ENCODE results near the gene TGFBR2. TPM values are rescaled to one million over a fixed set of nuclear protein-coding genes. Genes with fewer than 3 reads are reported as not detected.

The TGFBR2 gene
- total RNA-seq, 1 donor = 393 TPM

DNA sequence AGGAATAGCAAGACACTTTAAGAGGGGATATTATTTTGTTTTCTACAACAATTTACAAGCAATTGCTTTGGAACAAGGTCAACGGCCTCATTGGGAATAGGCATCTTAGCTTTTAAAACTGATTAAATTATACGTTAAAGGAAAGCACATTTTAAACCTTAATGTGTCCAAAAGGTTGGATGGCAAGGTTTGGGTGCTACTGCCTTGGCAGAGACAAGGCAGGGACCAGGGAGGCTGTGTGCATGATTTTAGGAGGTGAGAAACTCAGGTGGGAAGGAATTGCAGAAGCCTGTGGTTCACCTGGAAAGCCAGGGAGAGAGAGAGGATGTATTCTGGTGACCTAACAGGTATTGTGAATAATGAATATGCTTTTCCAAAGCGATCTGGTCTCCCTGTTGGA lies 54.3 kb downstream of the TGFBR2 start:
- no peak overlapping the region for H3K4me3 ChIP-seq (ENCODE audit: low read depth, low read length)
- DNase-seq (ENCODE audit: low read depth) = no peak
- TF ChIP-seq, protein P1, sequence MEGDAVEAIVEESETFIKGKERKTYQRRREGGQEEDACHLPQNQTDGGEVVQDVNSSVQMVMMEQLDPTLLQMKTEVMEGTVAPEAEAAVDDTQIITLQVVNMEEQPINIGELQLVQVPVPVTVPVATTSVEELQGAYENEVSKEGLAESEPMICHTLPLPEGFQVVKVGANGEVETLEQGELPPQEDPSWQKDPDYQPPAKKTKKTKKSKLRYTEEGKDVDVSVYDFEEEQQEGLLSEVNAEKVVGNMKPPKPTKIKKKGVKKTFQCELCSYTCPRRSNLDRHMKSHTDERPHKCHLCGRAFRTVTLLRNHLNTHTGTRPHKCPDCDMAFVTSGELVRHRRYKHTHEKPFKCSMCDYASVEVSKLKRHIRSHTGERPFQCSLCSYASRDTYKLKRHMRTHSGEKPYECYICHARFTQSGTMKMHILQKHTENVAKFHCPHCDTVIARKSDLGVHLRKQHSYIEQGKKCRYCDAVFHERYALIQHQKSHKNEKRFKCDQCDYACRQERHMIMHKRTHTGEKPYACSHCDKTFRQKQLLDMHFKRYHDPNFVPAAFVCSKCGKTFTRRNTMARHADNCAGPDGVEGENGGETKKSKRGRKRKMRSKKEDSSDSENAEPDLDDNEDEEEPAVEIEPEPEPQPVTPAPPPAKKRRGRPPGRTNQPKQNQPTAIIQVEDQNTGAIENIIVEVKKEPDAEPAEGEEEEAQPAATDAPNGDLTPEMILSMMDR (IDR thresholded peaks at IDR 0.05; ENCODE audit: insufficient read depth, low read length) = no peak

DNA sequence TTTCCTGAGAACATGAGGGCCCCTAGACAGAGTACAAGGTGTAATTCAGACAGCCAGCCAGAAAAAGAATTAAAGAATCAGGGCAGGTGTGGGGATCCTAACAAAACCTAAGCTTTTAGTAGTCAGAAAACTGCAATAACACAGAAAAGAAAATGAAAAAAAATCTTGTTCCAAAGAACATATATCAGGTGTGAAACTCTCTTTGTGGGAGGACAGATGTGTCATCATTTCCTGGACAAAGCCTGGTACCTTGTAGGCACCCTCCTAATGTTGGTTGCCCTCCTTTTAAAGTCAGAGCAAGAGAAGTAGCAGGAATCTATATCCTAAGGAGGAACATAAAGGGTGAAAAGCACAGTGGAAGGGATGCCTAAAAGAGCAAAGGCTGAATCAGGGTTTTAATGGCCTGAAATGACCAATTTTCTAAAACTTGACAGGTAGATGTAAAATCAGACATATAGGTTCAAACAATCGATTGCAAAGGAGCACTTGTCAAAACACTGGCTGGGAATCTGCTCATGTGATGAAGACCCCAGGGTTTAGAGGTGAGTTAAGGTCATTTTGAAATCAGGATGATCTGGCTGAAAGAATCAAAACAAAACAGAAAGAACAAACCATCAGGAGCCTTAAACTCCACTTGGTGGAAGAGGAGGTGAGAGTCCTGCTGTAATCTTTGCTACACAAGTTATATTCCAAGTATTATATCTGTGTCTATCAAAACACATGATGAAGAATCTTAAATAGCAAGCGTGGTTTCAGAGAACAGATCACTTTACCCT lies 54.9 kb downstream of the TGFBR2 start:
- no peak overlapping the region for H3K4me3 ChIP-seq (ENCODE audit: low read depth, low read length)
- no peak for DNase-seq (ENCODE audit: low read depth)
- TF ChIP-seq, protein P1 (IDR thresholded peaks at IDR 0.05; ENCODE audit: insufficient read depth, low read length) = no peak

DNA sequence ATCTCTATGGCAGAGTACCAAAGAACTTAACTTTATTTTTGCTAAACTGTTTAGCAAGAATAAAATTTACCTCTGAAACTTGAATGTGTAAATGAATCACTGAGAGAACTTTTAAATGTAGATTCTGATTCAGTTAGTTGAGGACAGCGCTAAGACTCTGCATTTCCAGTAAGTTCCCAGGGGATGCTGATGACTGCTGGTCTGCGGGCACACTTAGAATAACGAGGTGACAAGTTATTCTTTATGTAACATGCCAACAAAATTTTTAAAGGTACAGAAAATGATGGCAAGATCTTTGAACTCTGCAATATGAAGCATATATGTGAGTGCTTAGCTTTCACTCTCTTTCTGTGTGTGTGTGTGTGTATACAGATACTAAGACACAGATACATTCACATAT lies 56.4 kb downstream of the TGFBR2 start:
- no peak for DNase-seq (ENCODE audit: low read depth)
- H3K4me3 ChIP-seq (ENCODE audit: low read depth, low read length) = no peak overlapping the region
- TF ChIP-seq, protein P1 (IDR thresholded peaks at IDR 0.05; ENCODE audit: insufficient read depth, low read length) = no peak

DNA sequence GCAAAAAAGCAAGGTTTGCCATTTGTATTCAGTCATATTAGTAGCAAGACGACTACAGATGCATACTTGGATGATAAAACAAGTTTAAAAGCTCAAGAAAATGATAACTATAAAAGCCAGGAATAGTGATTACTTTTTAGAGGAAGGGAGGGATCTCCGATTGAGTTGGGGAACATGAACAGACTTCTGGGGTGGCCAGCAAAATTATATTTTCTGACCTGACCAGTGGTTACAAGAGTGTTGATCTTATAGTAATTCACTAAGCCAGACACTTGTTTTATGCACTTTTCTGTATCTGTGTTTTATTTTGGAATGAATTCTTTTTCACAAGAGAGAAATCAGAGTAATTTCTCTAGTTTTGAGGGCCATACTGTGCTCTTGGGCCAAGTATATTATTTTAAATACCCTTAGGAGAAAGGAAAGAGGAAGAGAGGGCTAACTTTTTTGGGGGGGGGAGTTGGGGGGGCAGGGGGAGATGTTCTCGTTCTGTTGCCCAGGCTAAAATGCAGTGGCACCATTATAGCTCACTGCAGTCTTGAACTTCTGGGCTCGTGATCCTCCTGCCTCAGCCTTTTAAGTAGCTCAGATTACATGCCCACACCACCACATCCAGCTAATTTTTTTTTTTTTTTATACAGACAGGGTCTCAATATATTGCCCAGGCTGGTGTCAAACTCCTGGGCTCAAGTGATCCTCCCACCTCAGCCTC lies 57.3 kb downstream of the TGFBR2 start:
- TF ChIP-seq, protein P1 (IDR thresholded peaks at IDR 0.05; ENCODE audit: insufficient read depth, low read length) = no peak
- no peak overlapping the region for H3K4me3 ChIP-seq (ENCODE audit: low read depth, low read length)

DNA sequence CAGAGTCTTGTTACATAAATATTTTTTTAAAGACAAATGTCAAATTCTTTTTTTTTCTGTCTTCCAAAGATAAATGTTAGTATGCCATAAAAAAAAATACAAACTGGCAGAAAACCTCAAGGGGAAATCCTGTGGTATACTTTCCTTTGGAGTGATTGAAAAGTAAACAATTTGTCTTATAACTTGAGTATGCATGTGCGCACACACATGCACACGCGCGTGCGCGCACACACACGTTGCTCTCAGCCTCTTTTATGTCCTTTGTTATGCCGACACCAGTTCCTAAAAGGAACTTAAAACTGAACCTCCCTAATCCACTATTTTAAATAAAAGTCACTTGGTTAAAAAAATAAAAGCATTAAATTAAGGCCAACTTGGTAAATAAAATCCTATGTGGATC lies 58.1 kb downstream of the TGFBR2 start:
- TF ChIP-seq, protein P1 (IDR thresholded peaks at IDR 0.05; ENCODE audit: insufficient read depth, low read length) = no peak
- DNase-seq (ENCODE audit: low read depth) = no peak

More for the DNA sequence above, 57.3 kb downstream of the TGFBR2 start:
- no peak for DNase-seq (ENCODE audit: low read depth)

DNA sequence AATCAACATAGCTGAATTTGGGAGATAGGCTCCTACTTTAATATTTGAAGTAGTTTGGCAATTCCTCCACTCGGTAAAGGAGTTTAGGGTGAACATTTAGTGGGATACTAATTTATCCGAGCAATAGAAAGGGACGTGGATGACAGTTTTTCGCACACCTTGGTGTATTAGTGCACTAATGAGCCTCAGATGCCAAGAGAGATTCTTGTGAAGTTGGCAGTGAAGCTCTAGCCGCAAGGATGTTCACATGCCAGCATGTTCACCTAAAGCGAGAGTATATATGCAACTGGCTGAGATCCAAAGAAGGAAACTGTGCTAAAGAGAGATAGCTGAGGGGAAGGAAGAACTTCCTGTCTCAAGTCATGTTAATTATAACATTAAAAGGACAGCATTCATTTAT lies 58.5 kb downstream of the TGFBR2 start:
- TF ChIP-seq, protein P1 (IDR thresholded peaks at IDR 0.05; ENCODE audit: insufficient read depth, low read length) = no peak
- no peak for DNase-seq (ENCODE audit: low read depth)
- H3K4me3 ChIP-seq (ENCODE audit: low read depth, low read length) = no peak overlapping the region

More for the DNA sequence above, 58.1 kb downstream of the TGFBR2 start:
- no peak overlapping the region for H3K4me3 ChIP-seq (ENCODE audit: low read depth, low read length)

Measured in fibroblast of the aortic adventitia (primary cell).